B cell (primary cell): ENCODE measurements around the gene PDXP.

Source experiments
- EZH2 ChIP-seq: IDR thresholded peaks from 2 replicates; pipeline ENCODE4 v1.6.1; 2012; ENCODE audit warnings: borderline replicate concordance, low read depth, mild to moderate bottlenecking, moderate library complexity, low read length; ENCODE audit not compliant: insufficient read depth, poor library complexity, severe bottlenecking
- TF ChIP-seq, protein P1 (sequence below): fragments of 200-600 bp; IDR thresholded peaks from one replicate; pipeline ENCODE4 v1.8.0; 2022; ENCODE audit warnings: antibody characterized with exemption, mild to moderate bottlenecking

- TF ChIP-seq EZH2, result no peak
- TF ChIP-seq, protein P1, sequence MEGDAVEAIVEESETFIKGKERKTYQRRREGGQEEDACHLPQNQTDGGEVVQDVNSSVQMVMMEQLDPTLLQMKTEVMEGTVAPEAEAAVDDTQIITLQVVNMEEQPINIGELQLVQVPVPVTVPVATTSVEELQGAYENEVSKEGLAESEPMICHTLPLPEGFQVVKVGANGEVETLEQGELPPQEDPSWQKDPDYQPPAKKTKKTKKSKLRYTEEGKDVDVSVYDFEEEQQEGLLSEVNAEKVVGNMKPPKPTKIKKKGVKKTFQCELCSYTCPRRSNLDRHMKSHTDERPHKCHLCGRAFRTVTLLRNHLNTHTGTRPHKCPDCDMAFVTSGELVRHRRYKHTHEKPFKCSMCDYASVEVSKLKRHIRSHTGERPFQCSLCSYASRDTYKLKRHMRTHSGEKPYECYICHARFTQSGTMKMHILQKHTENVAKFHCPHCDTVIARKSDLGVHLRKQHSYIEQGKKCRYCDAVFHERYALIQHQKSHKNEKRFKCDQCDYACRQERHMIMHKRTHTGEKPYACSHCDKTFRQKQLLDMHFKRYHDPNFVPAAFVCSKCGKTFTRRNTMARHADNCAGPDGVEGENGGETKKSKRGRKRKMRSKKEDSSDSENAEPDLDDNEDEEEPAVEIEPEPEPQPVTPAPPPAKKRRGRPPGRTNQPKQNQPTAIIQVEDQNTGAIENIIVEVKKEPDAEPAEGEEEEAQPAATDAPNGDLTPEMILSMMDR, result no peak
Measured at GRCh38 chr22:37610480-37611129, 47.9 kb upstream of the PDXP start.
